ENCODE data around the gene FOXK1. TPM values are rescaled to one million over a fixed set of nuclear protein-coding genes. Genes with fewer than 3 reads are reported as not detected.
"Not testable (repeated sequence)": the region's sequence is repeated elsewhere in the genome, so short reads cannot be mapped to it uniquely, and the experiment has no call there.

Gene FOXK1
- polyA plus RNA-seq, 1 experiment, result 3.3 TPM

DNA sequence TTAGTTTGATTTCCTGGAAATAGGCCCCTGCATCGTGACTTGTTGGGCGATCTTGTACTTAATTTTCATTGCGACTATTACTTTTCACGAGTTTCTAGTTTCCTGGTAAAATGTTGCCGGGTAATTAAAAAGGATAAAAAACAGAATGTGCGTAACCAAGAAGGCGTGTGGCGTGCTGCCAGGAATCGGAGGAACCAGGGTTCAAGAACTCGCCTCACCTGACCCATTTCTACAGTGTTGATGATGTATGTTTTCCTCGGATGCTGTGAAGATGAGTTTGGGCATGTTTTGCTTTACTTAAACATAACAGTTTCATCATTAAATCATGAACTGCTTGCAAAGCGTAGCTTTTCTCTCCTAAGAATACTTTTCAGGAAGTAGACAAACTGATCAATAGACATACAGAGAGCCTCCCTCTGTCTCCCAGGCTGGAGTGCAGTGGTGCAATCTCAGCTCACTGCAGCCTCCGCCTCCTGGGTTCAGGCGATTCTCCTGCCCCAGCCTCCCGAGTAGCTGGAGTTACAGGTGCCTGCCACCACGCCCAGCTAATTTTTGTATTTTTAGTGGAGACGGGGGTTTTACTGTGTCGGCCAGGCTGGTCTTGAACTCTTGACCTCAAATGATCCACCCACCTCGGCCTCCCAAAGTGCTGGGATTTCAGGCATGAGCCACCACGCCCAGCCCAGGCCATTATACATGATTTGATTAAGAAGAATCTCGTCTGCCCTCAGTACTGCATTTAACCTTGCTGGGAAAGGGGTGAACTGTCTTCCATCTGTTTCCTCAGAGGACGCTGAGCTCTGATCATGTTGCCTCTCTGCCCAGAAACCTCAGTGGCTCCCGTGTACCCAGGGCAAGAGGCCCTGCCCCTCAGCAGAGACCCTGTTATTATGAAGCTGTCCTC is 9.1 kb downstream of the FOXK1 start:
- H3K27me3 ChIP-seq (ENCODE audit: control insufficient read depth, insufficient read depth, low read length), result no peaks in the 10 kb centered on the region
- ChIA-PET CTCF (interaction anchor here (1.2 to 1.8 kb wide), 2 partner anchors 11 to 19 kb away, joined by 3 to 4 read pairs; no protein-coding TSS in a partner anchor), POLR2A (no interaction called here)
- no peak overlapping the region for H3K4me3 ChIP-seq (ENCODE audit: low read depth, low read length)
- TF ChIP-seq, protein P1, sequence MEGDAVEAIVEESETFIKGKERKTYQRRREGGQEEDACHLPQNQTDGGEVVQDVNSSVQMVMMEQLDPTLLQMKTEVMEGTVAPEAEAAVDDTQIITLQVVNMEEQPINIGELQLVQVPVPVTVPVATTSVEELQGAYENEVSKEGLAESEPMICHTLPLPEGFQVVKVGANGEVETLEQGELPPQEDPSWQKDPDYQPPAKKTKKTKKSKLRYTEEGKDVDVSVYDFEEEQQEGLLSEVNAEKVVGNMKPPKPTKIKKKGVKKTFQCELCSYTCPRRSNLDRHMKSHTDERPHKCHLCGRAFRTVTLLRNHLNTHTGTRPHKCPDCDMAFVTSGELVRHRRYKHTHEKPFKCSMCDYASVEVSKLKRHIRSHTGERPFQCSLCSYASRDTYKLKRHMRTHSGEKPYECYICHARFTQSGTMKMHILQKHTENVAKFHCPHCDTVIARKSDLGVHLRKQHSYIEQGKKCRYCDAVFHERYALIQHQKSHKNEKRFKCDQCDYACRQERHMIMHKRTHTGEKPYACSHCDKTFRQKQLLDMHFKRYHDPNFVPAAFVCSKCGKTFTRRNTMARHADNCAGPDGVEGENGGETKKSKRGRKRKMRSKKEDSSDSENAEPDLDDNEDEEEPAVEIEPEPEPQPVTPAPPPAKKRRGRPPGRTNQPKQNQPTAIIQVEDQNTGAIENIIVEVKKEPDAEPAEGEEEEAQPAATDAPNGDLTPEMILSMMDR (IDR thresholded peaks at IDR 0.05; ENCODE audit: insufficient read depth, low read depth, low read length), result no peak
- peaks cover 3% of the 10 kb centered on the region; the same call in 1 of the 2 replicates for H3K36me3 ChIP-seq (ENCODE audit: control insufficient read depth, insufficient read depth, low read length)
- DNase-seq (ENCODE audit: low read depth), result no peak

DNA sequence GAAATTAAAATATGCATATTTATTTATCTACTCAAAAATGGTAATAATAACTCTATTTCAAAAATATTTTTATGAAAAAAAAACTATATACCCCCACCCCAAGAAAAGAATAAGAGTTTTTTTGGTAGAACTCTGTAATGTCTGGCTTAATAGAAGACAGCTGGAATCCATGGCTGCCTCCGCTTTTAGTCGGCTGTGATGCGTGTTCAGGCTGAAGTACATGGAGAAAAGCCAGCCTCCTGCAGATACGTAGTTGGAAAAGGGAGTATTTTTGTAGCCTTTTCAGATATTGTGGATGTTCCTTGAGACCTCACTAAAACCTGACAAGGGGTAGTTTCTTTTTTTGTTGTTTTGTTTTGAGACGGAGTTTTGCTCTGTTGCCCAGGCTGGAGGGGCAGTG is 10.0 kb downstream of the FOXK1 start:
- POLR2A ChIA-PET, result no interaction called here
- TF ChIP-seq, protein P1 (IDR thresholded peaks at IDR 0.05; ENCODE audit: insufficient read depth, low read depth, low read length), result no peak
- CTCF ChIA-PET, result interaction anchor here (0.6 to 1.8 kb wide), 3 partner anchors 10 to 41 kb away, joined by 3 to 4 read pairs (median 3); no protein-coding TSS in a partner anchor

DNA sequence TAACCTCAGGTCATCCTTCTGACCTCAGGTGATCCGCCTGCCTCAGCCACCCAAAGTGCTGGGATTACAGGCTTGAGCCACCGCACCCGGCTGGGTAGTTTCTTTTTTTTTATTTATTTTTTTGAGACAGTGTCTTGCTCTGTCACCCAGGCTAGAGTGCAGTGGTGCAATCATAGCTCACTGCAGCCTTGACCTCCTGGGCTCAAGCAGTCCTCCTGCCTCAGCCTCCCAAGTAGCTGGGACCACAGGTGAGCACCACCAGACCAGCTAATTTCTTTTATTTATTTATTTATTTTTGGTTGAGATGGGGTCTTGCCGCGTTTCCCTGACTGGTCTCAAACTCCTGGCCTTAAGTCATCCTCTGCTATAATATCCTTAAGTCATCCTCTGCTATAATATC is 10.5 kb downstream of the FOXK1 start:
- H3K27me3 ChIP-seq (ENCODE audit: control insufficient read depth, insufficient read depth, low read length); POLR2A ChIA-PET; H3K36me3 ChIP-seq (ENCODE audit: control insufficient read depth, insufficient read depth, low read length); H3K4me3 ChIP-seq (ENCODE audit: low read depth, low read length); DNase-seq (ENCODE audit: low read depth): not testable (repeated sequence)
- CTCF ChIA-PET, result interaction anchor here (0.6 to 1.8 kb wide), 3 partner anchors 9 to 41 kb away, joined by 3 to 4 read pairs (median 3); no protein-coding TSS in a partner anchor

More for the DNA sequence above, 10.0 kb downstream of the FOXK1 start:
- H3K36me3 ChIP-seq (ENCODE audit: control insufficient read depth, insufficient read depth, low read length), result peaks cover 3% of the 10 kb centered on the region; the same call in 1 of the 2 replicates
- no peaks in the 10 kb centered on the region for H3K27me3 ChIP-seq (ENCODE audit: control insufficient read depth, insufficient read depth, low read length)
- no peak overlapping the region for H3K4me3 ChIP-seq (ENCODE audit: low read depth, low read length)
- DNase-seq (ENCODE audit: low read depth), result no peak

DNA sequence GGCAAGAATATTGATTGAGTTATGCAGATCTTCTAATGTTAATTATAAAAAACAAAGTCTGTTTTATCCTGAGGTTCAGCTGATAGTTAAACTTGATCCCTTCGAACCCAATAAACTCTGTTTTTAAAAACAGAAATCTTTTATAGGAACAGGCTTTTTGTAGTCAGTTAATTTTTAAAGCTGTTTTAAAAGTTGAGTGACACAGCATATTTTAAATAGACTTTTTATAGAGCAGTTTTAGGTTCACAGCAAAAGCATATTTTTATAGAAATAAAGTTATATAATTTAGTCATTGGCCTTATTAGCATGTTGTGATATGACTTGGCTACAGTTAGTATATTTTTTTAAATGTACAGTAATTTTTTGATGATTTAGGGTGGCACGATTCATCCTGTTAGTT is 11.1 kb downstream of the FOXK1 start:
- TF ChIP-seq, protein P1 (IDR thresholded peaks at IDR 0.05; ENCODE audit: insufficient read depth, low read depth, low read length), result no peak
- Histone ChIP-seq H3K27me3 (ENCODE audit: control insufficient read depth, insufficient read depth, low read length) (no peaks in the 10 kb centered on the region), H3K36me3 (ENCODE audit: control insufficient read depth, insufficient read depth, low read length) (peaks cover 3% of the 10 kb centered on the region; the same call in 1 of the 2 replicates), H3K4me3 (ENCODE audit: low read depth, low read length) (no peak overlapping the region)
- DNase-seq (ENCODE audit: low read depth), result no peak
- POLR2A ChIA-PET, result no interaction called here
- CTCF ChIA-PET, result interaction anchor here (0.9 kb wide), 1 partner anchor 18 kb away, joined by 3 read pairs; no protein-coding TSS in a partner anchor

DNA sequence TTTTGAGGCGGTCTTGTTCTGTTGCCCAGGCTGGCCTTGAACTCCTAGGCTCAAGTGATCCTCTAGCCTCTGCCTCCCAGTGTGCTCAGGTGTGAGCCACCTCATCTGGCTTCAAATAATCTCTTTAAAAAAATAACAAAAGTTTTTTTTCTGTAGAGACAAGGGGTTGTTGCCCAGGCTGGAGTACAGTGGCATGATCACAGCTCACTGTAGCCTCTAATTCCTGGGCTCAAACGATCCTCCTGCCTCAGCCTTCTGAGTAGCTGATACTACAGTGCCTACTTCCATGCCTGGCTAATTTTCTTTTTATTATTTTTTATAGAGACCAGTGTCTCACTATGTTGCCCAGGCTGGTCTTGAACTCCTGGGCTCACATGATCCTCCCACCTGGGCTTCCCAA is 11.7 kb downstream of the FOXK1 start:
- POLR2A ChIA-PET, result no interaction called here
- Histone ChIP-seq H3K27me3 (ENCODE audit: control insufficient read depth, insufficient read depth, low read length) (no peaks in the 10 kb centered on the region), H3K36me3 (ENCODE audit: control insufficient read depth, insufficient read depth, low read length) (peaks cover 3% of the 10 kb centered on the region; the same call in 1 of the 2 replicates), H3K4me3 (ENCODE audit: low read depth, low read length) (no peak overlapping the region)
- TF ChIP-seq, protein P1 (IDR thresholded peaks at IDR 0.05; ENCODE audit: insufficient read depth, low read depth, low read length), result no peak
- no peak for DNase-seq (ENCODE audit: low read depth)
- CTCF ChIA-PET, result no interaction called here
